Pancreas (tissue), 10 donors: ENCODE measurements around the gene TYK2. TPM values are rescaled to one million over a fixed set of nuclear protein-coding genes. Genes with fewer than 3 reads are reported as not detected.
"Not testable (repeated sequence)": the region's sequence is repeated elsewhere in the genome, so short reads cannot be mapped to it uniquely, and the experiment has no call there.

Experiments
- ATAC-seq, 4 donors: fragments of 200-7000 bp; cut with Tn5 transposase; one replicate each; pipeline versions ENCODE4 v1.8.0 to v1.9.1; 2020; ENCODE audit warnings: mild to moderate bottlenecking in 4 of 4, moderate library complexity in 4 of 4
- DNase-seq, 6 donors: peaks; one replicate each; pipeline ENCODE4 v3.0.0-alpha.2; 2020
- FAIRE-seq: peaks from 2 replicates; lab custom pipeline; 2012; peaks lifted over from hg19 to GRCh38; lab: Jason Lieb, UNC
- H3K27ac ChIP-seq, 4 donors: fragments of 200-600 bp; sonication (generic); 1 replicate in 3 of 4; 2 replicates in 1 of 4; pipeline versions ENCODE4 v1.5.0 to v1.8.0; 2020
- H3K27me3 ChIP-seq, 4 donors: fragments of 200-600 bp; one replicate each; pipeline ENCODE4 v1.8.0; 2021
- H3K36me3 ChIP-seq, 3 donors: fragments of 200-600 bp; sonication (generic) in 1 of 3; one replicate each; pipeline versions ENCODE4 v1.5.0 to v1.8.0; 2020 to 2021
- H3K4me1 ChIP-seq, 3 donors: fragments of 200-600 bp; one replicate each; pipeline ENCODE4 v1.8.0; 2021
- H3K4me3 ChIP-seq, 4 donors: fragments of 200-600 bp; sonication (generic) in 2 of 4; one replicate each; pipeline versions ENCODE4 v1.5.0 to v1.8.0; 2020 to 2021
- H3K9me3 ChIP-seq, 4 donors: fragments of 200-600 bp; one replicate each; pipeline ENCODE4 v1.8.0; 2021
- WGBS, 2 donors: extraction: QIAGEN DNeasy Blood & Tissue Kit; methylation state at CpG; one replicate each; pipeline ENCODE4 v1.1.7; 2013; 5-methylcytosine and 5-hydroxymethylcytosine counted together
- intact Hi-C, 3 donors: fragments of 100-400 bp; cut with DNase I; formaldehyde crosslinking; loops; one replicate each; pipeline versions ENCODE4 v1.11.1 to v1.14.2; 2022
- polyA plus RNA-seq, 2 donors: library from polyadenylated mRNA; stranded (reverse); fragments of 200-250 nt; gene quantifications; one replicate each; pipeline ENCODE4 v1.2.3, GENCODE V29; 2013
- total RNA-seq, 6 donors: library from RNA; stranded (reverse); fragmentation: NEBNext Ultra II Directional in 4 of 6; extraction: Animal tissue kit (Norgen Biotek cat#: 25700) in 4 of 6; gene quantifications; one replicate each; pipeline versions ENCODE4 v1.2.1 to v1.2.4, GENCODE V29; 2021 to 2023
- TF ChIP-seq, protein P1 (sequence below), 4 donors: fragments of 200-600 bp; sonication (generic) in 3 of 4; IDR thresholded peaks; one replicate each; pipeline versions ENCODE4 v1.5.0 to v1.8.0; 2021; ENCODE audit warnings: antibody characterized with exemption in 4 of 4
- donor health status: healthy with polysubstance abuse.
- donor health status: DM: no; HTN: no; CAD: no; lungs with moderate emphysema.
- donor health status: DM: no; HTN: no; CAD: no.
- donor health status: control.
- donor health status: control.
- donor health status: Bipolar disorder and iron deficiency.
- donor health status: DM: yes; HTN: yes; CAD: no.
- donor health status: DM: no; HTN: no; CAD: no.
- donor health status: DM: no; HTN: no; CAD: no.
- donor health status: DM: yes; HTN: yes; CAD: no.

Gene TYK2
- total and polyA plus RNA-seq, 8 donors = 42.5 to 302 (median 57.6) TPM

DNA sequence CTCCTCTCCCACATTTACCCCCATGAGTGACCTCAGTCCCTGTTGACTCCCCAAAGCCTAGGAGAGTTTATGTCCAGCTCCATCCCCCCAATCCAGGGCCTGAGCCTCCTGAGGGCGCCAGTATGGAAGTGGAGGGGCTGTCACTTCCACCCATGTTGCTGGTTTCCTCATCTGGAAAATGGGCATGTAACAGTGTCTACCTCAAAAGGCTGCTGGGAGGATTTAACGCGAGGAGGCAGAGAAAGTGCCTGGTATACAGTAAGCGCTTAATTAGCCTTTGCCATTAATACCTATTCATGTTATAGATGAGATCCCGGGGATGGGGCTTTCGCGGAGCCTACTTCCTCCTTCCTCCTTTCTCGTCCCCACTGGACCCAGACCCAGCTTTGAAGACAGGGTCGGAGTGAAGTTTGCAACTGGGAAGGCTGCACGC lies 476 bp downstream of the TYK2 start:
- peak overlapping the region; percentile 24 to 83 (median 66) for H3K27ac ChIP-seq
- H3K36me3 ChIP-seq = no peaks in the 10 kb centered on the region
- no peaks in the 10 kb centered on the region for H3K27me3 ChIP-seq
- intact Hi-C loops = no loop called here
- DNase-seq = no peak
- 0% methylated on average over 10 of the region's 10 CpGs for WGBS, 2 donors
- TF ChIP-seq, protein P1, sequence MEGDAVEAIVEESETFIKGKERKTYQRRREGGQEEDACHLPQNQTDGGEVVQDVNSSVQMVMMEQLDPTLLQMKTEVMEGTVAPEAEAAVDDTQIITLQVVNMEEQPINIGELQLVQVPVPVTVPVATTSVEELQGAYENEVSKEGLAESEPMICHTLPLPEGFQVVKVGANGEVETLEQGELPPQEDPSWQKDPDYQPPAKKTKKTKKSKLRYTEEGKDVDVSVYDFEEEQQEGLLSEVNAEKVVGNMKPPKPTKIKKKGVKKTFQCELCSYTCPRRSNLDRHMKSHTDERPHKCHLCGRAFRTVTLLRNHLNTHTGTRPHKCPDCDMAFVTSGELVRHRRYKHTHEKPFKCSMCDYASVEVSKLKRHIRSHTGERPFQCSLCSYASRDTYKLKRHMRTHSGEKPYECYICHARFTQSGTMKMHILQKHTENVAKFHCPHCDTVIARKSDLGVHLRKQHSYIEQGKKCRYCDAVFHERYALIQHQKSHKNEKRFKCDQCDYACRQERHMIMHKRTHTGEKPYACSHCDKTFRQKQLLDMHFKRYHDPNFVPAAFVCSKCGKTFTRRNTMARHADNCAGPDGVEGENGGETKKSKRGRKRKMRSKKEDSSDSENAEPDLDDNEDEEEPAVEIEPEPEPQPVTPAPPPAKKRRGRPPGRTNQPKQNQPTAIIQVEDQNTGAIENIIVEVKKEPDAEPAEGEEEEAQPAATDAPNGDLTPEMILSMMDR (IDR thresholded peaks at IDR 0.05) = no peak
- no peak for FAIRE-seq
- H3K4me3 ChIP-seq = peak overlapping the region; percentile 71 to 95 (median 82)
- H3K4me1 ChIP-seq = peaks cover 2 to 5% (median 4%) of the 10 kb centered on the region in 3 donors
- no peaks in the 10 kb centered on the region for H3K9me3 ChIP-seq
- ATAC-seq = peak in 1 of 4 donors; percentile 1

DNA sequence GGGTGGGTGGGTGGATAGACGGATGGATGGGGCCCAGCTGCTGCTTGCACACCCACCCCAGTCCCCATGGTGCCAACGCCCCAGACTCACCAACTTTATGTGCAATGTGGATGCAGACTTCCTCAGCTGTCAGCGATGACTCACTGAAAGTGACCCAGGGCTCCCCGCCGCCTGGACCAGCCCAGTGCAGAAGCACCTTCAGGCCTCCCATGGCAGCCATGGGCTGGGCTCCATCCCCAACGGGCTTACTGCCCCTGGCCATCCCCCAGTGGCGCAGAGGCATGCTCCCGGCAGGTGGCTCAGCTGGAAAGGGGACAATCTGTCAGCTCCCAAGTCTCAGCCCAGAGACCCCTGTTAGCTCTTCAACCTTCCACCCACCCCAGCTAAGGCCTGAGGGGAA lies 2.2 kb downstream of the TYK2 start:
- peak in 1 of 6 donors; percentile 66 for DNase-seq
- no peak for FAIRE-seq
- H3K4me3 ChIP-seq = no peak overlapping the region
- TF ChIP-seq, protein P1 (IDR thresholded peaks at IDR 0.05) = no peak
- ATAC-seq = no peak
- peaks cover 2 to 5% (median 4%) of the 10 kb centered on the region in 3 donors for H3K4me1 ChIP-seq
- no peaks in the 10 kb centered on the region for H3K27me3 ChIP-seq
- intact Hi-C loops = no loop called here
- H3K36me3 ChIP-seq = no peaks in the 10 kb centered on the region
- no peaks in the 10 kb centered on the region for H3K9me3 ChIP-seq
- WGBS, 2 donors = 95 to 98% methylated on average over 8 of the region's 8 CpGs
- H3K27ac ChIP-seq = no peak overlapping the region

GRCh38 chr19:10377140-10377640 lies 3.2 kb downstream of the TYK2 start:
- intact Hi-C loops = not testable (repeated sequence)

DNA sequence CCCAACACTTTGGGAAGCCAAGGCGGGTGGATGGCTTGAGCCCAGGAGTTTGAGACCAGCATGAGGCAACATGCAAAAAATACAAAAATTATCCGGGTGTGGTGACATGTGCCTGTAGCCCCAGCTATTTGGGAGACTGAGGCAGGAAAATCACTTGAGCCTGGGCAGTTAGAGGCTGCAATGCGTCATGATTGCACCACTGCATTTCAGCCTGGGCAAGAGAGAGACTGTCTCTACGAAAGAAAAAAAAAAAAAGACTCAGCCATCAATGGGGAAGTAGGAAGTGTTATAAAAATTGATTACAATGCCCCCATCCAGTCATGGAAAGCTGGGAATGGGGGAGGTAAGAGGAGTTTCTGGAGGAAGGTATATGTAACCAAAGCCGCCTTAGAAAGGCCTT lies 5.4 kb downstream of the TYK2 start:
- 90 to 92% methylated on average over 5 of the region's 5 CpGs for WGBS, 2 donors

More at GRCh38 chr19:10377140-10377640, 3.2 kb downstream of the TYK2 start:
- H3K36me3 ChIP-seq, H3K27me3 ChIP-seq, DNase-seq, H3K4me1 ChIP-seq, H3K27ac ChIP-seq, FAIRE-seq, H3K9me3 ChIP-seq, ATAC-seq, H3K4me3 ChIP-seq: not testable (repeated sequence)
- 93 to 95% methylated on average over 2 of the region's 2 CpGs for WGBS, 2 donors

GRCh38 chr19:10372690-10373089 lies 7.7 kb downstream of the TYK2 start:
- H3K4me3 ChIP-seq = no peak overlapping the region
- ATAC-seq (peak in 1 of 4 donors; percentile 57), FAIRE-seq (no peak), DNase-seq (no peak)
- TF ChIP-seq, protein P1 (IDR thresholded peaks at IDR 0.05) = no peak
- intact Hi-C loops = no loop called here
- no peaks in the 10 kb centered on the region for H3K9me3 ChIP-seq
- no peaks in the 10 kb centered on the region for H3K27me3 ChIP-seq
- no peak overlapping the region for H3K27ac ChIP-seq
- no peaks in the 10 kb centered on the region for H3K4me1 ChIP-seq
- no peaks in the 10 kb centered on the region for H3K36me3 ChIP-seq
- 94 to 97% methylated on average over 3 of the region's 3 CpGs for WGBS, 2 donors

More for the DNA sequence above, 5.4 kb downstream of the TYK2 start:
- Histone ChIP-seq H3K27ac (no peak overlapping the region), H3K36me3 (no peaks in the 10 kb centered on the region), H3K9me3 (no peaks in the 10 kb centered on the region), H3K27me3 (no peaks in the 10 kb centered on the region), H3K4me3 (no peak overlapping the region), H3K4me1 (peaks cover 2 to 5% (median 4%) of the 10 kb centered on the region in 3 donors)
- DNase-seq (no peak), ATAC-seq (no peak), FAIRE-seq (no peak)
- intact Hi-C loops = no loop called here
- TF ChIP-seq, protein P1 (IDR thresholded peaks at IDR 0.05) = no peak
